Thyroid gland (tissue), 4 donors: Measurements from ENCODE around the gene SLC35F1.

Experiments used
- CTCF ChIP-seq, 6 experiments: fragments of 200-600 bp in 3 of 6; fragments of 450-650 bp in 3 of 6; sonication (generic) in 3 of 6; IDR thresholded peaks; one replicate each; pipeline ENCODE4 v1.5.1; 2016 to 2019; ENCODE audit warnings: antibody characterized with exemption in 6 of 6, mild to moderate bottlenecking in 2 of 6, inconsistent platforms in 1 of 6, moderate library complexity in 1 of 6
- POLR2A ChIP-seq, 2 donors: fragments of 450-650 bp; IDR thresholded peaks; one replicate each; pipeline ENCODE4 v1.6.1; 2017; ENCODE audit warnings: antibody characterized with exemption in 2 of 2, mild to moderate bottlenecking in 2 of 2, moderate library complexity in 1 of 2

- no peak for TF ChIP-seq CTCF (IDR thresholded peaks at IDR 0.05)
- TF ChIP-seq POLR2A (IDR thresholded peaks at IDR 0.05), result no peak
Measured at GRCh38 chr6:117990151-117990550, 83.1 kb downstream of the SLC35F1 start.
